AG04449 (cell line): ENCODE results near the gene B3GLCT.

Experiments
- CTCF ChIA-PET: fragments of 350-600 bp; formaldehyde crosslinking; extraction: SDS; loops from one replicate; lab custom pipeline; 2021; ENCODE audit warnings: antibody characterized with exemption; lab: Yijun Ruan, JAX
- POLR2A ChIA-PET: fragments of 400-600, 350-600 bp; formaldehyde crosslinking; extraction: SDS; loops from one replicate; lab custom pipeline; 2020; ENCODE audit warnings: antibody characterized with exemption, inconsistent platforms; lab: Yijun Ruan, JAX
- DNase-seq: peaks from one replicate; pipeline ENCODE4 v3.0.0-alpha.2; 2010; ENCODE audit warnings: low read depth, low spot score
- H3K4me3 ChIP-seq: 2 replicates; pipeline ENCODE4 v1.5.1; 2011; ENCODE audit warnings: low read depth, mild to moderate bottlenecking, control low read depth, low read length
- TF ChIP-seq, protein P1 (sequence below): IDR thresholded peaks from one replicate; pipeline ENCODE4 v1.5.1; 2011; ENCODE audit warnings: mild to moderate bottlenecking, moderate library complexity, low read length, control low read depth, inconsistent platforms; ENCODE audit not compliant: insufficient read depth; ENCODE audit errors: missing control alignments

The B3GLCT gene

DNA sequence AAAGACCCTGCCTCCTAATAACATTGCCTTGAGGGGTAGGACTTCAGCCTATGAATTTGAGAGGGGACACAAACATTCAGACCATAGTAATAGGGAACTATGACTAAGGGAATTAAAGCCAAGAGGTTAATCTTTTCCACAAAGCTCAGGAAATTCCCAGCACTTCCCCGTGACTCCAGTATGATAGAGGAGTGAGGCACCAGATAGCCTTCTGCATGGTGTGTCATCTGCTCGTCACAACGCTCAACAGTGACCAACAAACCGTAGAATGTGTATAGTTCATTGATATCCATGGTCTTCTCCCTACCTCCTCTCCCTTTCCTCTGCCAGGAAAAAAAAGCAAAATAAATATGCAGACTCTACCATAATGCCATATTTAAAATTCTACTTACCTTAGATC is 64.4 kb downstream of the B3GLCT start:
- no peak for DNase-seq
- ChIA-PET CTCF (interaction anchor here (2.3 kb wide), 1 partner anchor 28 kb away, joined by 7 read pairs; no protein-coding TSS in a partner anchor), POLR2A (no interaction called here)
- H3K4me3 ChIP-seq = no peak overlapping the region
- TF ChIP-seq, protein P1, sequence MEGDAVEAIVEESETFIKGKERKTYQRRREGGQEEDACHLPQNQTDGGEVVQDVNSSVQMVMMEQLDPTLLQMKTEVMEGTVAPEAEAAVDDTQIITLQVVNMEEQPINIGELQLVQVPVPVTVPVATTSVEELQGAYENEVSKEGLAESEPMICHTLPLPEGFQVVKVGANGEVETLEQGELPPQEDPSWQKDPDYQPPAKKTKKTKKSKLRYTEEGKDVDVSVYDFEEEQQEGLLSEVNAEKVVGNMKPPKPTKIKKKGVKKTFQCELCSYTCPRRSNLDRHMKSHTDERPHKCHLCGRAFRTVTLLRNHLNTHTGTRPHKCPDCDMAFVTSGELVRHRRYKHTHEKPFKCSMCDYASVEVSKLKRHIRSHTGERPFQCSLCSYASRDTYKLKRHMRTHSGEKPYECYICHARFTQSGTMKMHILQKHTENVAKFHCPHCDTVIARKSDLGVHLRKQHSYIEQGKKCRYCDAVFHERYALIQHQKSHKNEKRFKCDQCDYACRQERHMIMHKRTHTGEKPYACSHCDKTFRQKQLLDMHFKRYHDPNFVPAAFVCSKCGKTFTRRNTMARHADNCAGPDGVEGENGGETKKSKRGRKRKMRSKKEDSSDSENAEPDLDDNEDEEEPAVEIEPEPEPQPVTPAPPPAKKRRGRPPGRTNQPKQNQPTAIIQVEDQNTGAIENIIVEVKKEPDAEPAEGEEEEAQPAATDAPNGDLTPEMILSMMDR = no peak

DNA sequence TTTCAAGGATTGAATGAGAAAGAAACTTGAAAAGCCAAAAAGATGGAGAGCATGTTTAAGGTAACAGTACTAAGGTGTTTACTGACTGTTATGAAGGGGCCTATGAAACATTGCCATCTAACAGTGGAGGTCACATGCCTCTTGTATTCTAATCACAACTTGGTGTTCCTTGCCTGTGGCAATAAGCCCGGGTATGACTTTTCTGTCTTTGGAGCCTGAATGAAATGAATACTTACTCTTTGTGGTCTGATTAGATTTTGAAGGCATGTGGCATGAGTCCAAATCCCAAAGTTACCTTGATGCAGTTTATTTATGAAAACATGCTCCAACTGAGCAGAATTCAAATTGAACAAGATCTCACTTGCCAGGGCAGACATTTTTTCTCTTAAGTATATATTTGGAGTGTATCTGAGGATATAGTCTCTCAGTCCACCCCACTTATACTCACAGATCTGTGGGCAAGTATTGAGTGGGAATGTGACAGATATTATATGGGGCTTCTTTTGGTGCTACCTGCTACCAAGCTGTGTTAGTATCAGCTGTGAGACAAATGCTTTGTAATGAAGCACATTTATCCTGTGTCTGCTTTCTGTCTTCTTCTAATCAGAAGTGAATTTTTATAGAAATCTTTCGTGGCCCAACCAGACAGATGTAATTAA is 67.5 kb downstream of the B3GLCT start:
- DNase-seq = no peak
- H3K4me3 ChIP-seq = no peak overlapping the region
- ChIA-PET POLR2A (no interaction called here), CTCF (no interaction called here)
- TF ChIP-seq, protein P1 = no peak

DNA sequence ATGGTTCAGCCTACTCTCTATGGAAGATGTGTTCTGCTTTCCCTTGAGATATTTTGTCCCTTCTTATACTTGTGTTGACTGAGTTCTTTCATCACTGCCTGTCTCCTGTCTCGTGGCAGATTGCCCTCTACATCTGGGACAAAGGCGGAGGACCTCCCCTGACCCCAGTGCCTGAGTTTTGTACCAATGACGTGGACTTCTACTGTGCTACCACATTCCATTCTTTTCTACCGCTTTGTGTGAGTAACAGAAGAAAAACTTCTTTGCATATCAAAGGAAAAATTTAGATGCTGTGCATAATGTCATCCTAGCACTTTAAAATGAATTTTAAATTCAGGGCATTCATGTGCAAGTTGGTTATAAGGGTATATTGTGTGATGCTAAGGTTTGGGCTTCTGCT is 74.6 kb downstream of the B3GLCT start:
- ChIA-PET POLR2A (no interaction called here), CTCF (no interaction called here)
- TF ChIP-seq, protein P1 = no peak
- H3K4me3 ChIP-seq = no peak overlapping the region
- no peak for DNase-seq

DNA sequence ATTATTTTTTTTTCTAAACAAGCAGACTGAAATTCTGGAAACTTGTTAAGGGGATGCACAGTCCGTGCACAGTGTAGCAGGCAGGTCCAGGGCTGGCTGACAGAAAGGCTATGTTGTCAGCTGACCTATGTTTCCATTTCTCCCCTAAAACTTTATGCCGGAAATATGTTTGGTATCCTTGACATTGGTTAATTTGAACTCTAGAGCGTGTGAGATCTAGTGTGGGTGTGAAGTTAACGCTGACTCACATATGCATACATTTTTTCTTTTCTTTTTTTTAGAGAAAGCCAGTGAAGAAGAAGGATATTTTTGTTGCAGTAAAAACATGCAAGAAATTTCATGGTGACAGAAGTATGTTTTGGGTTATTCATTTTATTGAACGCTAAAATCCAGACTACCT is 76.6 kb downstream of the B3GLCT start:
- ChIA-PET POLR2A (no interaction called here), CTCF (no interaction called here)
- TF ChIP-seq, protein P1 = no peak
- DNase-seq = no peak
- no peak overlapping the region for H3K4me3 ChIP-seq

DNA sequence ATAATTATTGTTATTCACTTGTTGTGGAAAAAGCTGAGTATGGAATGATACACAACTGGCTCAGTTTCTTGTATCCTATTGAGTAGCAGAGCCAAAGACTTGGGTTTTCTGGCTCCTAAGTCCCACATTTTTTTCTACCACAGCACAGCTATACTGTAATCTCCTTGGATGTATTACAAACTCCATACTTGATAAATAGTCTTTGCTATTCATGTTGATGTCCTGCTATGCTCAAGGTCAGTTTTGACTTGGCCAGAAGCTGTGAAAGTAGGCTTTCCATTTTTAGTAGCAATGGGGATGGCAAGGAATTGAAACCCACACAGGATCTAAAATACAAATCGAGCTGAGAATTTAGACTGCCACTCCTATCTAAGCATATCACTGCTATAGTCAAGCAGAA is 79.1 kb downstream of the B3GLCT start:
- ChIA-PET CTCF (interaction anchor here (0.5 kb wide), 1 partner anchor 1025 kb away, joined by 3 read pairs; no protein-coding TSS in a partner anchor), POLR2A (no interaction called here)
- no peak for DNase-seq
- TF ChIP-seq, protein P1 = no peak
- no peak overlapping the region for H3K4me3 ChIP-seq

DNA sequence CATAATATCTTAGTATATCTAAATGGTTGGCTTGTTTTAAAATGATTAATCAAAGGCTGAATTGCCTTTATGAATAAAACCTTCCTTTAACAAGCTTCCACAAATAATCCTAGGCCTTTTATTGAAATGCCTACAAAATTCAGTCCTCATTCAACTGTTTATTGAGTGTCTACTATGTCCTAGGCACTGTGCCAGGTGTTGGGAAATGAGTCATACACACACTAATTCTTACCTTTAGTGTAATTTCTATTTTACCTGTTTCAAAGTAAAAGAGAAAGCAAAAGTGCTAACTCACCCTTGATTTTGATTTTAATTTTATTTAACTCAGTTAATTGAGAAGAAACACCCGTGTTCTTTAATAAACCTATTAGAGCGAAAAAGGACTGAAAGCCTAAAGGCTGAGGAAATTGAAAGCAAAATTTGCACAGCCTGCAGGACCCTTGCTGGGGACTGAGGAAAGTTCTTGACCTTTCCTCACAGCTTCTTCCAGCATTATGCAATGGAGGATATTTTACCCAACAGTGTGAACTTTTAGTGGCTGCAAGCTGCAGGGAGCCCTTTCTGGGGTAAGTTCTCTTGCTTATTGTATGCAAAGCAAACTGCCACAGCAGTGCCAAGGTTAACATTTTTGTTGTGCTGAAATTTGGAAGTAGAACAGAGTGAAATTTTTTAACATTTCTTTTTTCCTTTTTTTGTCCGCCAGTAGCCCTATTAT is 83.1 kb downstream of the B3GLCT start:
- CTCF ChIA-PET = interaction anchor here (0.9 to 1.0 kb wide), 2 partner anchors 10 to 16 kb away, joined by 3 read pairs; no protein-coding TSS in a partner anchor
- POLR2A ChIA-PET = no interaction called here
- DNase-seq = no peak
- TF ChIP-seq, protein P1 = no peak
- H3K4me3 ChIP-seq = no peak overlapping the region
